Trophoblast cell (in vitro differentiated cells and primary cell): ENCODE results near the gene CYP20A1.
A peak's percentile ranks its signal among the peaks of the same experiment; 100 is the strongest.

Source experiments
- DNase-seq, 2 donors: peaks; one replicate each; pipeline ENCODE4 v3.0.0-alpha.2; 2016
- H2AFZ ChIP-seq: 2 replicates; pipeline ENCODE4 v1.6.1; 2013; ENCODE audit warnings: low read length, moderate library complexity, mild to moderate bottlenecking; ENCODE audit not compliant: insufficient read depth, poor library complexity
- H2AK5ac ChIP-seq: 2 replicates; pipeline ENCODE4 v1.6.1; 2013; ENCODE audit warnings: mild to moderate bottlenecking, low read length
- H2BK120ac ChIP-seq: 2 replicates; pipeline ENCODE4 v1.6.1; 2013; ENCODE audit warnings: low read length, mild to moderate bottlenecking, moderate library complexity; ENCODE audit not compliant: insufficient read depth, poor library complexity
- H2BK12ac ChIP-seq: 2 replicates; pipeline ENCODE4 v1.6.1; 2013; ENCODE audit warnings: mild to moderate bottlenecking, low read length, moderate library complexity
- H2BK5ac ChIP-seq: 2 replicates; pipeline ENCODE4 v1.6.1; 2013; ENCODE audit warnings: low read length, low read depth, moderate library complexity, mild to moderate bottlenecking; ENCODE audit not compliant: poor library complexity
- H3K14ac ChIP-seq: 2 replicates; pipeline ENCODE4 v1.6.1; 2013; ENCODE audit warnings: mild to moderate bottlenecking, low read length
- H3K18ac ChIP-seq: 2 replicates; pipeline ENCODE4 v1.6.1; 2013; ENCODE audit warnings: mild to moderate bottlenecking, low read length
- H3K23ac ChIP-seq: 2 replicates; pipeline ENCODE4 v1.6.1; 2013; ENCODE audit warnings: low read length
- H3K27ac ChIP-seq: 2 replicates; pipeline ENCODE4 v1.5.1; 2013; ENCODE audit warnings: low read depth, mild to moderate bottlenecking, inconsistent platforms, low read length, moderate library complexity
- H3K27me3 ChIP-seq: 2 replicates; pipeline ENCODE4 v1.6.1; 2013; ENCODE audit warnings: inconsistent platforms, mild to moderate bottlenecking, low read length, moderate library complexity; ENCODE audit not compliant: insufficient read depth
- H3K36me3 ChIP-seq, 2 experiments: 1 replicate in 1 of 2; 2 replicates in 1 of 2; pipeline ENCODE4 v1.6.1; 2013; ENCODE audit warnings: low read length in 2 of 2, mild to moderate bottlenecking in 2 of 2, moderate library complexity in 1 of 2; ENCODE audit not compliant: insufficient read depth in 2 of 2, control insufficient read depth in 1 of 2
- H3K4ac ChIP-seq: 2 replicates; pipeline ENCODE4 v1.6.1; 2013; ENCODE audit warnings: low read depth, mild to moderate bottlenecking, low read length, moderate library complexity
- H3K4me1 ChIP-seq, 2 experiments: 1 replicate in 1 of 2; 2 replicates in 1 of 2; pipeline ENCODE4 v1.6.1; 2013; ENCODE audit warnings: low read length in 2 of 2, mild to moderate bottlenecking in 2 of 2, moderate library complexity in 1 of 2; ENCODE audit not compliant: insufficient read depth in 2 of 2, control insufficient read depth in 1 of 2
- H3K4me2 ChIP-seq: 2 replicates; pipeline ENCODE4 v1.6.1; 2013; ENCODE audit warnings: inconsistent platforms, mild to moderate bottlenecking, low read length, moderate library complexity
- H3K4me3 ChIP-seq: 2 replicates; pipeline ENCODE4 v1.5.1; 2013; ENCODE audit warnings: mild to moderate bottlenecking, low read depth, low read length, inconsistent platforms
- H3K79me1 ChIP-seq: one replicate; pipeline ENCODE4 v1.6.1; 2013; ENCODE audit warnings: low read length
- H3K79me2 ChIP-seq: 2 replicates; pipeline ENCODE4 v1.6.1; 2013; ENCODE audit warnings: low read length, mild to moderate bottlenecking; ENCODE audit not compliant: control insufficient read depth, insufficient read depth, poor library complexity
- H3K9ac ChIP-seq: 2 replicates; pipeline ENCODE4 v1.6.1; 2013; ENCODE audit warnings: mild to moderate bottlenecking, low read length
- H3K9me3 ChIP-seq: 2 replicates; pipeline ENCODE4 v1.6.1; 2013; ENCODE audit warnings: low read depth, mild to moderate bottlenecking, control low read depth, inconsistent platforms, low read length; ENCODE audit not compliant: insufficient read depth
- H4K12ac ChIP-seq: 2 replicates; pipeline ENCODE4 v1.6.1; 2013; ENCODE audit warnings: low read depth, mild to moderate bottlenecking, low read length, moderate library complexity
- H4K8ac ChIP-seq: 2 replicates; pipeline ENCODE4 v1.6.1; 2013; ENCODE audit warnings: low read depth, mild to moderate bottlenecking, low read length, moderate library complexity
- H4K91ac ChIP-seq: one replicate; pipeline ENCODE4 v1.6.1; 2013; ENCODE audit warnings: low read depth, mild to moderate bottlenecking, low read length, moderate library complexity
- WGBS: extraction: QIAGEN DNeasy Blood & Tissue Kit; methylation state at CpG from one replicate; pipeline ENCODE4 v1.1.7; 2013; ENCODE audit warnings: missing lambda C conversion rate; ENCODE audit not compliant: insufficient read length, insufficient coverage; ENCODE audit errors: extremely low coverage; 5-methylcytosine and 5-hydroxymethylcytosine counted together

CYP20A1 gene

DNA sequence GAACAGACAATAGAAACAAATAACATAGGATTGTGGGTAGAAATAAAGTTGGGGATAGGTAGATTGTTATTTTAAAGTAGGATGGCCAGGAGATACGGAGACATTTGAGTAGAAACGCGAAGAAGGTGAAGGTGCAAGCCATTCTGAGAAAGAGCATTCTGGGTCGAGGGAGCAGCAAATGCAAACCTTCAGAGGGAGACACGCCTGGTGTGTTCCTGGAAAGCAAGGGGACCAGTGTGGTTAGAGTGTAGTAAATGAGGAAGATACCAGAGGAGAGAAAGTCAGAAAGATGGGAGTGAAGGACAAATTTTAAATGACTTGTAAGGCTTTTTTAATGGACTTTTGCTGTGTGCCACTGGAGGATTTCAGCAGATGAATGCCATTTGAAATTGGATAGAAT, 1.7 kb downstream of the CYP20A1 start:
- Histone ChIP-seq H3K27me3 (no peaks in the 10 kb centered on the region), H3K9me3 (no peaks in the 10 kb centered on the region), H3K36me3 (peaks cover 4% of the 10 kb centered on the region in 2 experiments), H3K14ac (no peak overlapping the region), H3K9ac (no peak overlapping the region), H4K12ac (no peak overlapping the region), H3K18ac (no peak overlapping the region), H2BK12ac (no peak overlapping the region), H2BK120ac (no peak overlapping the region), H3K27ac (no peak overlapping the region), H3K4ac (peak overlapping the region; percentile 57), H3K79me2 (peaks cover 7% of the 10 kb centered on the region), H3K23ac (no peak overlapping the region), H3K4me2 (no peak overlapping the region), H3K79me1 (peaks cover 12% of the 10 kb centered on the region), H4K91ac (no peak overlapping the region), H3K4me1 (no peaks in the 10 kb centered on the region), H3K4me3 (no peak overlapping the region), H2AK5ac (no peak overlapping the region), H2AFZ (no peak overlapping the region), H4K8ac (no peak overlapping the region), H2BK5ac (no peak overlapping the region)
- DNase-seq, result no peak
- WGBS, result 100% methylated on average over 3 of the region's 5 CpGs

DNA sequence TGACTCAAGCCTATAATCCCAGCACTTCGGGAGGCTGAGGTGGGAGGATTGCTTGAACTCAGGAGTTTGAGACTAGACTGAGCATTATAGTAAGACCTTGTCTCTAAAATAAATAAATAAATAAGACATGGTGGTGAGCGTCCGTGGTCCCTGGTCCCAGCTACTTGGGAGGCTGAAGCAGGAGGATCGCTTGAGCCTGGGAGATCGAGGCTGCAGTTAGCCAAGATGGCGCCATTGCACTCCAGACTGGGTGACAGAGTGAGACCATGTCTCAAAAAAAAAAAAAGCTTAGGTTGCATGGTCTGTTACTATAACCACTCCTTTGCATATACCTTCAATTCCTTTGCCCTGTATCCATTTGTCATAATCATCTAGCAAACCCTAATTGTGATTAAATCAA, 3.7 kb downstream of the CYP20A1 start:
- H4K12ac ChIP-seq, result no peak overlapping the region
- H2AFZ ChIP-seq, result no peak overlapping the region
- H3K18ac ChIP-seq, result no peak overlapping the region
- H3K14ac ChIP-seq, result no peak overlapping the region
- H3K27me3 ChIP-seq, result no peaks in the 10 kb centered on the region
- H3K9ac ChIP-seq, result no peak overlapping the region
- H3K36me3 ChIP-seq, result peaks cover 4 to 6% of the 10 kb centered on the region in 2 experiments
- H3K4me2 ChIP-seq, result no peak overlapping the region
- no peak for DNase-seq
- H2AK5ac ChIP-seq, result no peak overlapping the region
- no peak overlapping the region for H4K8ac ChIP-seq
- peaks cover 7% of the 10 kb centered on the region for H3K79me2 ChIP-seq
- H3K79me1 ChIP-seq, result peaks cover 12% of the 10 kb centered on the region
- no peak overlapping the region for H2BK12ac ChIP-seq
- no peaks in the 10 kb centered on the region for H3K9me3 ChIP-seq
- no peak overlapping the region for H2BK120ac ChIP-seq
- H3K4me1 ChIP-seq, result no peaks in the 10 kb centered on the region
- no CpG with 5 or more reads among the region's 6 CpGs for WGBS
- H3K4ac ChIP-seq, result no peak overlapping the region
- H2BK5ac ChIP-seq, result no peak overlapping the region
- no peak overlapping the region for H3K4me3 ChIP-seq
- no peak overlapping the region for H4K91ac ChIP-seq
- H3K23ac ChIP-seq, result no peak overlapping the region
- H3K27ac ChIP-seq, result no peak overlapping the region

DNA sequence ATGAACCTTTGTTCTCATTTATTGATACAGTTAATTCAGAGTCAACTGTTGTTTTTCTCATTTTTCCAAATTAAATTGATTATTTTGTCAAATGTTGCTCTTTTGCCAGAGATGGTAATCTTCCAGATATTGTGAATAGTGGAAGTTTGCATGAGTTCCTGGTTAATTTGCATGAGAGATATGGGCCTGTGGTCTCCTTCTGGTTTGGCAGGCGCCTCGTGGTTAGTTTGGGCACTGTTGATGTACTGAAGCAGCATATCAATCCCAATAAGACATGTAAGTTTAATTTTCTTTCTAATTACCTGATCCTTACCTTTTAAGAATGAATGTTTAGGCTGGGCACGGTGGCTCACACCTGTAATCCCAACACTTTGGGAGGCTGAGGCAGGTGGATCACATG, 7.8 kb downstream of the CYP20A1 start:
- no peak overlapping the region for H4K91ac ChIP-seq
- H2BK5ac ChIP-seq, result no peak overlapping the region
- DNase-seq, result no peak
- no CpG with 5 or more reads among the region's 3 CpGs for WGBS
- no peaks in the 10 kb centered on the region for H3K9me3 ChIP-seq
- no peaks in the 10 kb centered on the region for H3K27me3 ChIP-seq
- no peak overlapping the region for H3K14ac ChIP-seq
- H2AFZ ChIP-seq, result no peak overlapping the region
- H4K8ac ChIP-seq, result no peak overlapping the region
- H2AK5ac ChIP-seq, result no peak overlapping the region
- no peak overlapping the region for H2BK12ac ChIP-seq
- no peak overlapping the region for H3K4me3 ChIP-seq
- no peak overlapping the region for H3K4me2 ChIP-seq
- H4K12ac ChIP-seq, result no peak overlapping the region
- no peaks in the 10 kb centered on the region for H3K4me1 ChIP-seq
- no peak overlapping the region for H3K18ac ChIP-seq
- no peak overlapping the region for H3K23ac ChIP-seq
- no peaks in the 10 kb centered on the region for H3K79me2 ChIP-seq
- H2BK120ac ChIP-seq, result no peak overlapping the region
- peaks cover 6 to 10% of the 10 kb centered on the region in 2 experiments for H3K36me3 ChIP-seq
- H3K4ac ChIP-seq, result no peak overlapping the region
- no peak overlapping the region for H3K27ac ChIP-seq
- H3K79me1 ChIP-seq, result no peaks in the 10 kb centered on the region
- no peak overlapping the region for H3K9ac ChIP-seq

DNA sequence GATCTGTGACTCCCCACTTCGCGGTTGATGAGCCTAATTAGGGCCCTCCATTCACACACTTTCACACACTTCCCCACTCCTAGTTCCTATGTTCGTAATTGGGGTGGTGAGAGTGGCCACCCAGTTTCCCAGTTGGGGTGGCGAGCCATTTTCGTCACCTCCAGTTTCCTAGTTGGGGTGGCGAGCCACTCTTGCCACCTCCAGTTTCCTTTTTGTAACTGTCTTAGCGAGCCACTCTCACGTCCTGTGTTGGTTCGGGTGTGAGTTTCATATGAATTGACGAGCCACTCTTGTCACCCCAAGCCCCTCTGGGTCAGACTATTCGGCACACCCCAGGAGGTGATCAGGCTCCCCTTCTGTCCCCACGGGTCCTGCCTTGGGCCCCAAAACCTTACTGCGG, 14.0 kb downstream of the CYP20A1 start:
- H4K8ac ChIP-seq, result no peak overlapping the region
- H2BK12ac ChIP-seq, result no peak overlapping the region
- no peak overlapping the region for H4K91ac ChIP-seq
- H3K4me3 ChIP-seq, result no peak overlapping the region
- no peak overlapping the region for H2BK5ac ChIP-seq
- H3K9me3 ChIP-seq, result no peaks in the 10 kb centered on the region
- no peak overlapping the region for H3K18ac ChIP-seq
- H2AFZ ChIP-seq, result no peak overlapping the region
- no peak overlapping the region for H2BK120ac ChIP-seq
- no peaks in the 10 kb centered on the region for H3K79me1 ChIP-seq
- no peak overlapping the region for H3K14ac ChIP-seq
- H2AK5ac ChIP-seq, result no peak overlapping the region
- no peak for DNase-seq
- no peak overlapping the region for H3K4me2 ChIP-seq
- no peaks in the 10 kb centered on the region for H3K4me1 ChIP-seq
- H3K27ac ChIP-seq, result no peak overlapping the region
- no peak overlapping the region for H3K23ac ChIP-seq
- peaks cover 16 to 21% of the 10 kb centered on the region in 2 experiments for H3K36me3 ChIP-seq
- no peak overlapping the region for H4K12ac ChIP-seq
- no peaks in the 10 kb centered on the region for H3K79me2 ChIP-seq
- H3K27me3 ChIP-seq, result no peaks in the 10 kb centered on the region
- H3K4ac ChIP-seq, result no peak overlapping the region
- WGBS, result no CpG with 5 or more reads among the region's 13 CpGs
- H3K9ac ChIP-seq, result no peak overlapping the region
